HPDE6-E6E7 (cell line): Measurements from ENCODE around the gene CNOT3.
"Not testable (repeated sequence)": the region's sequence is repeated elsewhere in the genome, so short reads cannot be mapped to it uniquely, and the experiment has no call there.

Experiments
- DNase-seq: peaks from one replicate; pipeline ENCODE4 v3.0.0; 2011; ENCODE audit warnings: missing footprints; ENCODE audit errors: extremely low spot score

Gene CNOT3

GRCh38 chr19:54137699-54138488 is at the start of gene CNOT3:
CNOT3 (plus strand) TSS chr19:54137762; CDS start chr19:54142979, 5,217 bp downstream.
- DNase-seq, result no peak

GRCh38 chr19:54094426-54095000 is 43.0 kb upstream of the CNOT3 start:
- DNase-seq, result no peak

- no peak for DNase-seq
Observed at GRCh38 chr19:54095136-54095858, 42.3 kb upstream of the CNOT3 start.

GRCh38 chr19:54095859-54096616 is 41.5 kb upstream of the CNOT3 start:
- not testable (repeated sequence) for DNase-seq

- no peak for DNase-seq
Observed at GRCh38 chr19:54096617-54097106, 40.9 kb upstream of the CNOT3 start.

GRCh38 chr19:54099190-54099902 is 38.2 kb upstream of the CNOT3 start:
- DNase-seq, result no peak

GRCh38 chr19:54099903-54100255 is 37.7 kb upstream of the CNOT3 start:
- not testable (repeated sequence) for DNase-seq

- DNase-seq, result no peak
Observed at GRCh38 chr19:54100561-54100960, 37.0 kb upstream of the CNOT3 start, which contains the start of gene OSCAR. OSCAR (minus strand) TSS chr19:54100803; CDS start chr19:54100792, 11 bp downstream.

GRCh38 chr19:54102421-54103169 is 35.0 kb upstream of the CNOT3 start, which contains the start of gene NDUFA3:
NDUFA3 (plus strand) TSS chr19:54102855; CDS start chr19:54102879, 24 bp downstream.
- peak; percentile 99 for DNase-seq

GRCh38 chr19:54104998-54105715 is 32.4 kb upstream of the CNOT3 start:
- DNase-seq, result no peak

GRCh38 chr19:54105796-54106195 is 31.8 kb upstream of the CNOT3 start:
- DNase-seq, result no peak

GRCh38 chr19:54106716-54107115 is 30.8 kb upstream of the CNOT3 start:
- DNase-seq, result no peak

GRCh38 chr19:54107876-54108490 is 29.6 kb upstream of the CNOT3 start:
- no peak for DNase-seq

GRCh38 chr19:54108496-54108895 is 29.1 kb upstream of the CNOT3 start:
- no peak for DNase-seq

GRCh38 chr19:54109651-54110050 is 27.9 kb upstream of the CNOT3 start:
- no peak for DNase-seq

- DNase-seq, result no peak
Observed at GRCh38 chr19:54114340-54115108, 23.0 kb upstream of the CNOT3 start.

GRCh38 chr19:54115109-54116063 is 22.2 kb upstream of the CNOT3 start, which contains the start of the genes PRPF31 and TFPT:
PRPF31 (plus strand) TSS chr19:54115754; CDS start chr19:54118279, 2,525 bp downstream.
TFPT (minus strand) TSS chr19:54115657; CDS start chr19:54115269, 388 bp downstream.
- DNase-seq, result peak; percentile 94
